ENCODE results near the gene TMED5.

TMED5 gene

GRCh38 chr1:93132638-93133037, 47.6 kb downstream of the TMED5 start:
- H3K9me3 ChIP-seq (ENCODE audit: control insufficient read depth, low read length): no peaks in the 10 kb centered on the region
- peaks cover 46% of the 10 kb centered on the region for H3K36me3 ChIP-seq (ENCODE audit: control insufficient read depth, insufficient read depth, low read length)
- DNase-seq: no peak
- no peaks in the 10 kb centered on the region for H3K27me3 ChIP-seq (replicated peaks; ENCODE audit: control insufficient read depth, insufficient read depth, low read length, poor library complexity, severe bottlenecking)
- H3K27ac ChIP-seq (ENCODE audit: insufficient read depth, low read length, poor library complexity, severe bottlenecking): no peak overlapping the region
- no peaks in the 10 kb centered on the region for H3K4me1 ChIP-seq (ENCODE audit: control insufficient read depth, insufficient read depth, low read length, poor library complexity, severe bottlenecking)
- H3K4me3 ChIP-seq (ENCODE audit: insufficient read depth, low read depth, low read length, poor library complexity, severe bottlenecking): no peak overlapping the region

GRCh38 chr1:93129507-93130099, 50.6 kb downstream of the TMED5 start:
- H3K4me1 ChIP-seq (ENCODE audit: control insufficient read depth, insufficient read depth, low read length, poor library complexity, severe bottlenecking): no peaks in the 10 kb centered on the region
- no peaks in the 10 kb centered on the region for H3K27me3 ChIP-seq (replicated peaks; ENCODE audit: control insufficient read depth, insufficient read depth, low read length, poor library complexity, severe bottlenecking)
- H3K4me3 ChIP-seq (ENCODE audit: insufficient read depth, low read depth, low read length, poor library complexity, severe bottlenecking): no peak overlapping the region
- DNase-seq: no peak
- no peak overlapping the region for H3K27ac ChIP-seq (ENCODE audit: insufficient read depth, low read length, poor library complexity, severe bottlenecking)
- no peaks in the 10 kb centered on the region for H3K9me3 ChIP-seq (ENCODE audit: control insufficient read depth, low read length)
- H3K36me3 ChIP-seq (ENCODE audit: control insufficient read depth, insufficient read depth, low read length): peaks cover 37% of the 10 kb centered on the region

GRCh38 chr1:93124556-93125355, 55.5 kb downstream of the TMED5 start:
- Histone ChIP-seq H3K9me3 (ENCODE audit: control insufficient read depth, low read length) (no peaks in the 10 kb centered on the region), H3K36me3 (ENCODE audit: control insufficient read depth, insufficient read depth, low read length) (peaks cover 33% of the 10 kb centered on the region), H3K4me3 (ENCODE audit: insufficient read depth, low read depth, low read length, poor library complexity, severe bottlenecking) (no peak overlapping the region), H3K4me1 (ENCODE audit: control insufficient read depth, insufficient read depth, low read length, poor library complexity, severe bottlenecking) (no peaks in the 10 kb centered on the region), H3K27ac (ENCODE audit: insufficient read depth, low read length, poor library complexity, severe bottlenecking) (no peak overlapping the region), H3K27me3 (replicated peaks; ENCODE audit: control insufficient read depth, insufficient read depth, low read length, poor library complexity, severe bottlenecking) (no peaks in the 10 kb centered on the region)
- DNase-seq: no peak

GRCh38 chr1:93123201-93123783, 56.9 kb downstream of the TMED5 start:
- no peaks in the 10 kb centered on the region for H3K4me1 ChIP-seq (ENCODE audit: control insufficient read depth, insufficient read depth, low read length, poor library complexity, severe bottlenecking)
- H3K9me3 ChIP-seq (ENCODE audit: control insufficient read depth, low read length): no peaks in the 10 kb centered on the region
- no peaks in the 10 kb centered on the region for H3K27me3 ChIP-seq (replicated peaks; ENCODE audit: control insufficient read depth, insufficient read depth, low read length, poor library complexity, severe bottlenecking)
- no peak overlapping the region for H3K27ac ChIP-seq (ENCODE audit: insufficient read depth, low read length, poor library complexity, severe bottlenecking)
- H3K4me3 ChIP-seq (ENCODE audit: insufficient read depth, low read depth, low read length, poor library complexity, severe bottlenecking): no peak overlapping the region
- DNase-seq: no peak
- H3K36me3 ChIP-seq (ENCODE audit: control insufficient read depth, insufficient read depth, low read length): peaks cover 27% of the 10 kb centered on the region

GRCh38 chr1:93120614-93121013, 59.6 kb downstream of the TMED5 start:
- Histone ChIP-seq H3K4me1 (ENCODE audit: control insufficient read depth, insufficient read depth, low read length, poor library complexity, severe bottlenecking) (no peaks in the 10 kb centered on the region), H3K27me3 (replicated peaks; ENCODE audit: control insufficient read depth, insufficient read depth, low read length, poor library complexity, severe bottlenecking) (no peaks in the 10 kb centered on the region), H3K36me3 (ENCODE audit: control insufficient read depth, insufficient read depth, low read length) (peaks cover 31% of the 10 kb centered on the region), H3K9me3 (ENCODE audit: control insufficient read depth, low read length) (no peaks in the 10 kb centered on the region), H3K4me3 (ENCODE audit: insufficient read depth, low read depth, low read length, poor library complexity, severe bottlenecking) (no peak overlapping the region), H3K27ac (ENCODE audit: insufficient read depth, low read length, poor library complexity, severe bottlenecking) (no peak overlapping the region)
- no peak for DNase-seq

- no peak for DNase-seq
- Histone ChIP-seq H3K27me3 (replicated peaks; ENCODE audit: control insufficient read depth, insufficient read depth, low read length, poor library complexity, severe bottlenecking) (no peaks in the 10 kb centered on the region), H3K4me3 (ENCODE audit: insufficient read depth, low read depth, low read length, poor library complexity, severe bottlenecking) (no peak overlapping the region), H3K9me3 (ENCODE audit: control insufficient read depth, low read length) (no peaks in the 10 kb centered on the region), H3K27ac (ENCODE audit: insufficient read depth, low read length, poor library complexity, severe bottlenecking) (no peak overlapping the region), H3K36me3 (ENCODE audit: control insufficient read depth, insufficient read depth, low read length) (peaks cover 47% of the 10 kb centered on the region), H3K4me1 (ENCODE audit: control insufficient read depth, insufficient read depth, low read length, poor library complexity, severe bottlenecking) (no peaks in the 10 kb centered on the region)
These were observed 65.8 kb downstream of the TMED5 start for GRCh38 chr1:93114391-93114790.

GRCh38 chr1:93113127-93113526, 67.1 kb downstream of the TMED5 start:
- no peaks in the 10 kb centered on the region for H3K27me3 ChIP-seq (replicated peaks; ENCODE audit: control insufficient read depth, insufficient read depth, low read length, poor library complexity, severe bottlenecking)
- H3K9me3 ChIP-seq (ENCODE audit: control insufficient read depth, low read length): no peaks in the 10 kb centered on the region
- peaks cover 48% of the 10 kb centered on the region for H3K36me3 ChIP-seq (ENCODE audit: control insufficient read depth, insufficient read depth, low read length)
- no peak overlapping the region for H3K4me3 ChIP-seq (ENCODE audit: insufficient read depth, low read depth, low read length, poor library complexity, severe bottlenecking)
- no peak for DNase-seq
- no peak overlapping the region for H3K27ac ChIP-seq (ENCODE audit: insufficient read depth, low read length, poor library complexity, severe bottlenecking)
- no peaks in the 10 kb centered on the region for H3K4me1 ChIP-seq (ENCODE audit: control insufficient read depth, insufficient read depth, low read length, poor library complexity, severe bottlenecking)

- Histone ChIP-seq H3K27ac (ENCODE audit: insufficient read depth, low read length, poor library complexity, severe bottlenecking) (no peak overlapping the region), H3K36me3 (ENCODE audit: control insufficient read depth, insufficient read depth, low read length) (peaks cover 42% of the 10 kb centered on the region), H3K4me1 (ENCODE audit: control insufficient read depth, insufficient read depth, low read length, poor library complexity, severe bottlenecking) (no peaks in the 10 kb centered on the region), H3K27me3 (replicated peaks; ENCODE audit: control insufficient read depth, insufficient read depth, low read length, poor library complexity, severe bottlenecking) (no peaks in the 10 kb centered on the region), H3K4me3 (ENCODE audit: insufficient read depth, low read depth, low read length, poor library complexity, severe bottlenecking) (no peak overlapping the region), H3K9me3 (ENCODE audit: control insufficient read depth, low read length) (no peaks in the 10 kb centered on the region)
- DNase-seq: no peak
These were observed 68.7 kb downstream of the TMED5 start for GRCh38 chr1:93111561-93111960.

- no peak for DNase-seq
- Histone ChIP-seq H3K27me3 (replicated peaks; ENCODE audit: control insufficient read depth, insufficient read depth, low read length, poor library complexity, severe bottlenecking) (no peaks in the 10 kb centered on the region), H3K9me3 (ENCODE audit: control insufficient read depth, low read length) (no peaks in the 10 kb centered on the region), H3K27ac (ENCODE audit: insufficient read depth, low read length, poor library complexity, severe bottlenecking) (no peak overlapping the region), H3K4me3 (ENCODE audit: insufficient read depth, low read depth, low read length, poor library complexity, severe bottlenecking) (no peak overlapping the region), H3K4me1 (ENCODE audit: control insufficient read depth, insufficient read depth, low read length, poor library complexity, severe bottlenecking) (no peaks in the 10 kb centered on the region), H3K36me3 (ENCODE audit: control insufficient read depth, insufficient read depth, low read length) (peaks cover 39% of the 10 kb centered on the region)
These were observed 69.1 kb downstream of the TMED5 start for GRCh38 chr1:93111065-93111464.

GRCh38 chr1:93109578-93109977, 70.6 kb downstream of the TMED5 start:
- no peak overlapping the region for H3K4me3 ChIP-seq (ENCODE audit: insufficient read depth, low read depth, low read length, poor library complexity, severe bottlenecking)
- DNase-seq: no peak
- no peaks in the 10 kb centered on the region for H3K9me3 ChIP-seq (ENCODE audit: control insufficient read depth, low read length)
- no peaks in the 10 kb centered on the region for H3K27me3 ChIP-seq (replicated peaks; ENCODE audit: control insufficient read depth, insufficient read depth, low read length, poor library complexity, severe bottlenecking)
- peaks cover 29% of the 10 kb centered on the region for H3K36me3 ChIP-seq (ENCODE audit: control insufficient read depth, insufficient read depth, low read length)
- no peak overlapping the region for H3K27ac ChIP-seq (ENCODE audit: insufficient read depth, low read length, poor library complexity, severe bottlenecking)
- H3K4me1 ChIP-seq (ENCODE audit: control insufficient read depth, insufficient read depth, low read length, poor library complexity, severe bottlenecking): no peaks in the 10 kb centered on the region

All from effector memory CD4-positive, alpha-beta T cell (primary cell).